ENCODE data around the gene TSC2. TPM values are rescaled to one million over a fixed set of nuclear protein-coding genes. Genes with fewer than 3 reads are reported as not detected.

The TSC2 gene
- total RNA-seq, 1 donor from 2014 or later, result 242 TPM

DNA sequence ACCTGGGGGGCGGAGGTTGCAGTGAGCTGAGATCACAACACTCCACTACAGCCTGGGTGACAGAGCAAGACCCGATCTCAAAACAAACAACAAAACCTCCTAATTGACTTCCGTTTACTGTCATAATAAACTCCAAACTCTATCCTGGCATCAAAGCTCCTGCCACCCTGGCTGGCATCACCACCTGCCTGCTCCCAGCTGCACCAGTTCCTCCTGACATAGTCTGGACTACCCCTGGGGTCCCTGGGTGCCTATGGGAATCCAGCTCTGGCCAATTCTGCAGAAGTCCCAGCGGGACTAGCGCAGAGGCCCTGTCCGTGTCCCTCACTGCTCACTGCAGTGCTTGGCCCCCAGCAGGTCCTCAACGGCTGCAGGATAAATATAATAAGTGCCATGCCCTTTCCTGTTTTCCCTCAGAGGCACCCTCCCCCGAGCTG, 874 bp upstream of the TSC2 start:
- TF ChIP-seq, protein P1, sequence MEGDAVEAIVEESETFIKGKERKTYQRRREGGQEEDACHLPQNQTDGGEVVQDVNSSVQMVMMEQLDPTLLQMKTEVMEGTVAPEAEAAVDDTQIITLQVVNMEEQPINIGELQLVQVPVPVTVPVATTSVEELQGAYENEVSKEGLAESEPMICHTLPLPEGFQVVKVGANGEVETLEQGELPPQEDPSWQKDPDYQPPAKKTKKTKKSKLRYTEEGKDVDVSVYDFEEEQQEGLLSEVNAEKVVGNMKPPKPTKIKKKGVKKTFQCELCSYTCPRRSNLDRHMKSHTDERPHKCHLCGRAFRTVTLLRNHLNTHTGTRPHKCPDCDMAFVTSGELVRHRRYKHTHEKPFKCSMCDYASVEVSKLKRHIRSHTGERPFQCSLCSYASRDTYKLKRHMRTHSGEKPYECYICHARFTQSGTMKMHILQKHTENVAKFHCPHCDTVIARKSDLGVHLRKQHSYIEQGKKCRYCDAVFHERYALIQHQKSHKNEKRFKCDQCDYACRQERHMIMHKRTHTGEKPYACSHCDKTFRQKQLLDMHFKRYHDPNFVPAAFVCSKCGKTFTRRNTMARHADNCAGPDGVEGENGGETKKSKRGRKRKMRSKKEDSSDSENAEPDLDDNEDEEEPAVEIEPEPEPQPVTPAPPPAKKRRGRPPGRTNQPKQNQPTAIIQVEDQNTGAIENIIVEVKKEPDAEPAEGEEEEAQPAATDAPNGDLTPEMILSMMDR (IDR thresholded peaks at IDR 0.05; ENCODE audit: unreplicated experiment), result no peak
- no peaks in the 10 kb centered on the region for H3K9me3 Mint-ChIP-seq
- H3K4me3 Mint-ChIP-seq, result peak overlapping the region; percentile 84
- peaks cover 7% of the 10 kb centered on the region for H3K36me3 Mint-ChIP-seq
- H3K4me1 Mint-ChIP-seq, result peaks cover 21% of the 10 kb centered on the region
- no peak for DNase-seq (ENCODE audit: low spot score in 2 of 2, unreplicated experiment in 2 of 2)
- H3K27ac Mint-ChIP-seq, result peak overlapping the region; percentile 49
- H3K27me3 Mint-ChIP-seq (ENCODE audit: low read depth), result no peaks in the 10 kb centered on the region

DNA sequence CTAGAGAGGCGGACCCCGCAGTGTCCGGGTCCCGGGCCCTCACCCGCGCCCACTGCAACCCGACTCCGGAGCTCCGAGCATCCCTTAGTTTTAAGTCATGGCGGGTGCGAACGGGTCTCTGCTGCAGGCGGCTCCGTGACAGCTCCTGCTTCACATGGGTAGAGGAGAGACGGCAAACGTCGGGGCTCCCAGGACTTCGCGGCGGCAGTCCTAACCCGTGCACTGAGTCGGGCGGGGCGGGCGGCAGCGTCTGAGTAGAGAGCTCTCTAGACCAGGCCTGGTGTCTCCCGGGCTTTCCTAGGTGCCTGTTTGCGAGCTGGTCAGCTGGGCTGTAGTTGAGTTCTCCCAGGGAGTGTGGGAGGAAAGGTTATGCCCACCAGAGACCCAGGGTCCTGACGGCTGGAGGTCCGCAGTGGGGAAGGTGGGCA, 345 bp downstream of the TSC2 start:
- Mint-ChIP-seq H3K27ac (peak overlapping the region; percentile 57), H3K9me3 (no peaks in the 10 kb centered on the region), H3K4me3 (peak overlapping the region; percentile 89), H3K4me1 (peaks cover 18% of the 10 kb centered on the region), H3K27me3 (ENCODE audit: low read depth) (no peaks in the 10 kb centered on the region), H3K36me3 (peaks cover 7% of the 10 kb centered on the region)
- TF ChIP-seq, protein P1 (IDR thresholded peaks at IDR 0.05; ENCODE audit: unreplicated experiment), result no peak
- no peak for DNase-seq (ENCODE audit: low spot score in 2 of 2, unreplicated experiment in 2 of 2)

DNA sequence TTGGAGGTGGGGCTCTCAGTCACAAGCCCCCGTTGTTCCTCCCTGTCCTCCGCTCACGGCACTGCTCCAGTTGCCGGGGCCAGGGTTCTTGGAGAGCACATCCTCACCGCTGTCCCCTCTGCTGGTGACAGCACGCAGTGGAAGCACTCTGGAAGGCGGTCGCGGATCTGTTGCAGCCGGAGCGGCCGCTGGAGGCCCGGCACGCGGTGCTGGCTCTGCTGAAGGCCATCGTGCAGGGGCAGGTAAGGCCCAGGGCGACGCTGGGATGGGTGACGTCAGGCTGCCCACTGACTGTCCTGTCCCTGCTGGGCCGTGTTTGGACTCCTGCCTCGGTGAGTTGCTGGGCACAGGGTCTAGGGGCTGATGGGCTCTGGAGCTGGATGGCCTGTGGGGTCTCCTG, 5.4 kb downstream of the TSC2 start:
- TF ChIP-seq, protein P1 (IDR thresholded peaks at IDR 0.05; ENCODE audit: unreplicated experiment), result no peak
- no peak for DNase-seq (ENCODE audit: low spot score in 2 of 2, unreplicated experiment in 2 of 2)
- Mint-ChIP-seq H3K27ac (no peak overlapping the region), H3K27me3 (ENCODE audit: low read depth) (no peaks in the 10 kb centered on the region), H3K4me1 (peaks cover 8% of the 10 kb centered on the region), H3K36me3 (peaks cover 12% of the 10 kb centered on the region), H3K9me3 (no peaks in the 10 kb centered on the region), H3K4me3 (no peak overlapping the region)

DNA sequence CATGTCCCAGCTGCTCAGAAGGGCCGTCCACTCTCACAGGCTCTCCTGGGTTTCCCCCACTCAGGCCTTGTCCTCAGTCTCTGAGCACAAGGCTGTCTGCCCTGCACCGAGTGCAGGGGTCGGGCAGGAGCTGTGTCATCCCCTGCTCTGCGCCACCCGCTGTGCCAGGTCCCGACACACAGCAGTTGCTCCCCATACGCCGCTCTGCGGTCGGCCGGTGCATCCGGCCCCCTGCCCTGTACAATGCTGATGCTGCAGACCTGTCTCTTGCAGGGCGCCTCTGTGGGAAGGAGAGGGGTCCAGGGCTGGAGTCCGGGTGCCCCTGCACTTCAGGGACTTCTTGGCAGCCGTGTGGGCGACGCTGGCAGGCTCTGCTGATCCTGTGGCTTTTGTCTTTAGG, 6.1 kb downstream of the TSC2 start:
- TF ChIP-seq, protein P1 (IDR thresholded peaks at IDR 0.05; ENCODE audit: unreplicated experiment), result no peak
- no peak for DNase-seq (ENCODE audit: low spot score in 2 of 2, unreplicated experiment in 2 of 2)
- Mint-ChIP-seq H3K27me3 (ENCODE audit: low read depth) (no peaks in the 10 kb centered on the region), H3K9me3 (no peaks in the 10 kb centered on the region), H3K4me1 (peaks cover 1% of the 10 kb centered on the region), H3K4me3 (no peak overlapping the region), H3K27ac (no peak overlapping the region), H3K36me3 (peaks cover 12% of the 10 kb centered on the region)

DNA sequence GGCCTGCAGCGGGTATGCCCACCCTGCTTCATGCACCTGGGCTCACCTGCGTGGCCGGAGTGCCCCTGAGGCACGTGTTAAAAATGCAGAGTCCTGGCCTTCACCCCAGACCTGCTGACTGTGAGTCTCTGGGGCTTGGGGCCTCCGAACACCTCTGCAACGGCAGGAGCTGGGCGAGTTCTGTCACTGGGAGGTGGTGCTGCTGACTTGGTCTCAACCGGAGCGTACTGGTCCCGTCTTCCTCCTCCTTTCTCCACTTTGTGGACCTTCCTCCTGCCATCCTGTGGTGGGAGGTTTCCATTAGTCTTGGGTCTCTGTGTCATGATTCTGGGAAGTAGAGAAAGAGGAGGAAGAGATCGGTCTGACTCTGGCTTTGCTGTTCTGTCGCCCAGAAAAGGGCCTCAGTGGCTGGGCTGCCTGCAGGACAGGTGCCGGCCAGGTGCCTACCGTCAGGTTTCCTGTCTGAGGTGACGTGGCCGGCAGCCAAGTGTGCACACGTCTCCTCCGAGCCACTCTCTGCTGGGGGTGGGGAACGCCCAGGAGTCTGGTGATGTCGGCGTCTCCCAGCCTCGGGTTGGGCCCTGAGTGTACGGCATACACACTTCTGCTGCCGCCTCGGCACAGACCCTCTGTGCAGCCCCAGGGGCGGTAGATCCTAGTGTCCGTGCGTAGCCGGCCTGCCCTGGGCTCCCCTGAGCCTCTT, 6.9 kb downstream of the TSC2 start:
- Mint-ChIP-seq H3K4me3 (no peak overlapping the region), H3K9me3 (no peaks in the 10 kb centered on the region), H3K4me1 (no peaks in the 10 kb centered on the region), H3K36me3 (peaks cover 12% of the 10 kb centered on the region), H3K27ac (no peak overlapping the region), H3K27me3 (ENCODE audit: low read depth) (no peaks in the 10 kb centered on the region)
- TF ChIP-seq, protein P1 (IDR thresholded peaks at IDR 0.05; ENCODE audit: unreplicated experiment), result no peak
- DNase-seq (ENCODE audit: low spot score in 2 of 2, unreplicated experiment in 2 of 2), result no peak
